CD4-positive, alpha-beta T cell (primary cell): ENCODE measurements around the gene CIZ1. TPM values are rescaled to one million over a fixed set of nuclear protein-coding genes. Genes with fewer than 3 reads are reported as not detected.
A peak's percentile ranks its signal among the peaks of the same experiment; 100 is the strongest.

ENCODE experiments used
- ATAC-seq: fragments of 200-7000 bp; cut with Tn5 transposase; one replicate; pipeline ENCODE4 v1.10.0; 2022; ENCODE audit warnings: mild to moderate bottlenecking; ENCODE audit not compliant: poor library complexity
- CTCF ChIA-PET: fragments of 350-600 bp; sonication (Branson Sonifier 250); formaldehyde crosslinking; loops from one replicate; lab custom pipeline; 2021; ENCODE audit warnings: antibody characterized with exemption, inconsistent platforms; lab: Charles Lee
- POLR2A ChIA-PET: fragments of 350-600 bp; sonication (Branson Sonifier 250); formaldehyde crosslinking; loops from one replicate; lab custom pipeline; 2021; ENCODE audit warnings: antibody characterized with exemption, inconsistent platforms; lab: Charles Lee
- DNase-seq, 14 experiments: peaks; one replicate each; pipeline ENCODE4 v3.0.0-alpha.2; 2013 to 2020; ENCODE audit warnings: mixed read lengths in 2 of 14
- H3K27ac ChIP-seq, 2 donors: one replicate each; pipeline versions ENCODE4 v1.5.1 to v1.7.0; 2013; ENCODE audit warnings: low read length in 2 of 2, low read depth in 1 of 2, mild to moderate bottlenecking in 1 of 2
- H3K27me3 ChIP-seq, 2 experiments: 1 replicate in 1 of 2; 2 replicates in 1 of 2; pipeline versions ENCODE4 v1.6.1 to v1.7.0; 2013; ENCODE audit warnings: low read length in 2 of 2, control low read depth in 1 of 2, mild to moderate bottlenecking in 1 of 2, moderate library complexity in 1 of 2; ENCODE audit not compliant: insufficient read depth in 2 of 2, control insufficient read depth in 1 of 2
- H3K36me3 ChIP-seq: one replicate; pipeline ENCODE4 v1.6.1; 2013; ENCODE audit warnings: low read length, control low read depth; ENCODE audit not compliant: insufficient read depth
- H3K4me1 ChIP-seq: one replicate; pipeline ENCODE4 v1.6.1; 2013; ENCODE audit warnings: low read length, control low read depth; ENCODE audit not compliant: insufficient read depth
- H3K4me3 ChIP-seq: one replicate; pipeline ENCODE4 v1.5.1; 2013; ENCODE audit warnings: mild to moderate bottlenecking, low read length, moderate library complexity
- H3K9me3 ChIP-seq, 2 experiments: 1 replicate in 1 of 2; 2 replicates in 1 of 2; pipeline versions ENCODE4 v1.6.1 to v1.7.0; 2013; ENCODE audit warnings: low read length in 2 of 2, mild to moderate bottlenecking in 2 of 2, control low read depth in 1 of 2, moderate library complexity in 1 of 2; ENCODE audit not compliant: control insufficient read depth in 1 of 2, insufficient read depth in 1 of 2
- H3K27ac Mint-ChIP-seq: one replicate; pipeline ENCODE4 v1.8.0; 2020; ENCODE audit warnings: mixed read lengths
- H3K27me3 Mint-ChIP-seq: one replicate; pipeline ENCODE4 v1.8.0; 2021; ENCODE audit warnings: mixed read lengths
- H3K36me3 Mint-ChIP-seq: one replicate; pipeline ENCODE4 v1.8.0; 2021; ENCODE audit warnings: low read depth, mixed read lengths
- H3K4me1 Mint-ChIP-seq: one replicate; pipeline ENCODE4 v1.8.0; 2021; ENCODE audit warnings: low read depth, mixed read lengths
- H3K4me3 Mint-ChIP-seq: one replicate; pipeline ENCODE4 v1.8.0; 2020; ENCODE audit warnings: mild to moderate bottlenecking, mixed read lengths
- H3K9me3 Mint-ChIP-seq: one replicate; pipeline ENCODE4 v1.8.0; 2020; ENCODE audit warnings: mixed read lengths
- CTCF ChIP-seq: fragments of 200-600 bp; IDR thresholded peaks from one replicate; pipeline ENCODE4 v1.8.0; 2022; ENCODE audit warnings: antibody characterized with exemption, mild to moderate bottlenecking
- intact Hi-C, 2 experiments: fragments of 100-400 bp; cut with DNase I in 1 of 2; cut with micrococcal nuclease in 1 of 2; formaldehyde crosslinking; loops; one replicate each; pipeline versions ENCODE4 v1.15.1 to v1.9.0; 2023 to 2025; cut with DNase I, micrococcal nuclease
- total RNA-seq, 174 experiments: library from RNA in 2 of 174; stranded (reverse) in 2 of 174; gene quantifications; one replicate each; pipeline ENCODE4 v1.2.3 and lab custom pipeline; 2021 to 2026

Gene CIZ1
- total RNA-seq, 2 experiments from 2014 or later = 106 to 107 TPM

GRCh38 chr9:128150594-128151308, 40.6 kb downstream of the CIZ1 start:
- Histone ChIP-seq H3K27me3 (no peaks in the 10 kb centered on the region), H3K36me3 (no peaks in the 10 kb centered on the region), H3K4me1 (no peaks in the 10 kb centered on the region), H3K27ac (no peak overlapping the region), H3K4me3 (no peak overlapping the region), H3K9me3 (no peaks in the 10 kb centered on the region)
- intact Hi-C loops = loop anchor here in 1 of 2 experiments (10.0 kb wide), 1 partner anchor 926 kb away; no protein-coding TSS in a partner anchor
- H3K9me3 Mint-ChIP-seq = no peaks in the 10 kb centered on the region
- ChIA-PET CTCF (no interaction called here), POLR2A (no interaction called here)
- H3K27me3 Mint-ChIP-seq = no peaks in the 10 kb centered on the region
- no peaks in the 10 kb centered on the region for H3K4me1 Mint-ChIP-seq
- ATAC-seq = peak; percentile 55
- peak in 1 of 14 experiments; percentile 12 for DNase-seq
- H3K36me3 Mint-ChIP-seq = no peaks in the 10 kb centered on the region
- no peak for TF ChIP-seq CTCF
- H3K4me3 Mint-ChIP-seq = no peak overlapping the region
- H3K27ac Mint-ChIP-seq = no peak overlapping the region

GRCh38 chr9:128149951-128150593, 41.3 kb downstream of the CIZ1 start:
- no peaks in the 10 kb centered on the region for H3K9me3 ChIP-seq
- Mint-ChIP-seq H3K4me3 (no peak overlapping the region), H3K4me1 (no peaks in the 10 kb centered on the region), H3K36me3 (no peaks in the 10 kb centered on the region), H3K27ac (no peak overlapping the region), H3K9me3 (no peaks in the 10 kb centered on the region), H3K27me3 (no peaks in the 10 kb centered on the region)
- intact Hi-C loops = loop anchor here in 1 of 2 experiments (10.0 kb wide), 1 partner anchor 925 kb away; no protein-coding TSS in a partner anchor
- ChIA-PET CTCF (no interaction called here), POLR2A (no interaction called here)
- no peaks in the 10 kb centered on the region for H3K4me1 ChIP-seq
- no peak overlapping the region for H3K4me3 ChIP-seq
- DNase-seq = no peak
- no peaks in the 10 kb centered on the region for H3K27me3 ChIP-seq
- H3K27ac ChIP-seq = no peak overlapping the region
- no peak for TF ChIP-seq CTCF
- ATAC-seq = no peak
- no peaks in the 10 kb centered on the region for H3K36me3 ChIP-seq

- no peaks in the 10 kb centered on the region for H3K4me1 Mint-ChIP-seq
- H3K27me3 Mint-ChIP-seq = no peaks in the 10 kb centered on the region
- ChIA-PET POLR2A (no interaction called here), CTCF (no interaction called here)
- H3K36me3 ChIP-seq = no peaks in the 10 kb centered on the region
- H3K27me3 ChIP-seq = no peaks in the 10 kb centered on the region
- ATAC-seq (no peak), DNase-seq (no peak)
- no peak within 1 kb of the TSS for H3K27ac Mint-ChIP-seq
- H3K4me3 ChIP-seq = no peak within 1 kb of the TSS
- no peaks in the 10 kb centered on the region for H3K4me1 ChIP-seq
- H3K4me3 Mint-ChIP-seq = no peak within 1 kb of the TSS
- intact Hi-C loops = no loop called here
- no peaks in the 10 kb centered on the region for H3K36me3 Mint-ChIP-seq
- H3K9me3 Mint-ChIP-seq = no peaks in the 10 kb centered on the region
- no peaks in the 10 kb centered on the region for H3K9me3 ChIP-seq
- no peak for TF ChIP-seq CTCF
- H3K27ac ChIP-seq = no peak within 1 kb of the TSS
Observed at GRCh38 chr9:128149001-128149701, 42.2 kb downstream of the CIZ1 start, which contains the start of gene LCN2. TSS of gene LCN2 (plus strand) at chr9:128149453. CDS start at chr9:128149526, 73 bp downstream.
